Activated CD4-positive, CD25-positive, alpha-beta regulatory T cell (primary cell): Measurements from ENCODE around the gene ARHGEF7.

Experiments
- DNase-seq, 4 experiments: peaks; one replicate each; lab custom pipeline; 2025; lab: John Stamatoyannopoulos, UW

The ARHGEF7 gene

GRCh38 chr13:111201304-111201940 is 86.3 kb downstream of the ARHGEF7 start:
- no peak for DNase-seq

DNA sequence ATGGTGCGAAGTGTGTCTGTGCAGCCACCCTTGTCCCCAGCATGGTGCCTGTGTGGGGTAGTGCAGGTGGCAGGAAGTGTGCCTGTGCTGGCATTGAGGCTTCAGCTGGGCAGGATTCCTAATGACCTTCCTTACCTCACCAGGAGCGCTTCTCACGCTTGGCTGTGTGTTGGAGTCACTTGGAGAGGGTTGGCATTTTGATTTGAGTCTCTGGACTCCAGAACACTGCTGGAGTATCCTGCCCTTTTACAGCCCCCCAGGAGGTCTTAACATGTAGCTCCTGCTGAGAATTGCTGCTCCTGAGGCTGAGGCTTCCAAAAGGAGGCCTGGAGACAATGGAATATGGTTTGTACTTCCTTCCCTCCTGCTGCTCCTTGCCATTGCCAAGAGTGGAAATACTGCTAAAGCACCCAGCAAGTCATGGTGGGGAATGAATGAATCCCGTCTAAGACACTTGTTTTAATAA is 87.1 kb downstream of the ARHGEF7 start:
- no peak for DNase-seq

GRCh38 chr13:111202745-111203144 is 87.6 kb downstream of the ARHGEF7 start:
- no peak for DNase-seq

GRCh38 chr13:111203736-111204389 is 88.8 kb downstream of the ARHGEF7 start:
- no peak for DNase-seq

DNA sequence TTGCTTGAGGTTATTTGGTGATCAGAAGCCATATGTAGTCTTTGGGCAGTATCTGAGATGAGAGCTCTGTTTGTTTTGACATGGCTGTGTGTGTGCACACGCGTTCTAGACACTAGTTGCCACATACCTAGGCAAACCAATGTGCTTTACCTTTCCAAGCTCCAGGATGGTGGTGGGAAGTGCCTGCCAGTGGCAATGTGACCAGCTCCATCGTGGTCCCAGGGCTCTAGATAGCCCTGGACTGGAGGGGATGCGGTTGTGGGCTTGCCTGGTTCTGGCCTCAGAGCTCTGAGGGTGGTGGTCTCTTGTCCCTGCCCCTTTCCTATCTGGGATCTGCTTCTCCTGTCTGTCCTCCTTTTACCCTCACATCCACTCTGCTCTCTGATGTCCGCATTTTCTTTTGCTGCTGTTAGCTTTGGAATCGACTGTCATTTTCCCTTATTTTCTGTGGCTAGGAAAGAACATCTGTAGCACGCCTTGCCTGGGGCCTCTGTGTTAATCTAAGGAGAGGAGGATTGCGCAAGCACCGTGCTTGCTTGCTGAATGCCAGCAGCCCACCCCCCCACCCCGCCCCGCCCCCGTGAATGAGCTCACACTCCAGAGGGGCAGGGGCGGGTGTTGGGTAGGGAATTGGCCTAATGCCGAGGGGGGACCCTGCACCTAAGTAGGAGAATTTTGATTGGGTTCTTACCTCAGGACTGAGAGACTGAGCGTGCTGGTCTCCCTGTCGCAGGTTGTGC is 89.5 kb downstream of the ARHGEF7 start:
- no peak for DNase-seq

- no peak for DNase-seq
These were observed 91.0 kb downstream of the ARHGEF7 start for GRCh38 chr13:111206148-111206547.

DNA sequence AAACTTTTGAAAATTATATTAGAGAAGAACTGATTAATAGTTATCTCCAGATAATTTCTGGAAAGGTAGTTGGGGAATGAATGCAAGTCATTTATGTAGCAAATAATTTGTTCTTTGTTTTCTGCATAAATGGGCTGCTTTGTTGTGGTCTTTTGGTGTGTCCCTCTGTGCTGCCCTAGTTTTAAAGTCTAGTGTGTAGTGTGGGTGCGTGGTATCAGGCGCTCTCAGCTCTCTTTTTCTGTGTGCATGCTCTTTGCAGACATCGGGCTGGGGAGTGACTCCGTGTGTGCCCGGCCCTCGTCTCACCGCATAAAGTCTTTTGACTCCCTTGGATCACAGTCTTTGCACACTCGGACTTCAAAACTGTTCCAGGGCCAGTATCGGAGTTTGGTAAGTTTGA is 94.5 kb downstream of the ARHGEF7 start:
- no peak for DNase-seq

DNA sequence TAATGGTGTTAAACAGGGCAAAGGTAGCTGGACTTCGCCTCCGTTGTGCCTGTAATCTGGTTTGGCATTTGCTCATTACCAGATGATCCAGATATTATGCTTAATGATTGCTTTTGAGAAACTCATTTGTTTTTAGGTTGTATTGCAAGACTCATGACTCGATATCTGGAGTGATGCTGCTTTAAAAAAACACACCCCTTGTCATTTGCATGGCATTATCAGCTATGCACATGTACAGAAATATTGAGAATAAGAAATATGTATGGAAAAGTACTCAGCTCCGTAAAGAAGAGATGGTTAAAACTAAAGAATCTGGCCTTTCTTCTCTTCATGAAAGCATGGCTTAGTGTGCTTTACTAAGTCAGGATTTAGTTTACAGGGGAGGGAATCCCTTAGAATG is 95.0 kb downstream of the ARHGEF7 start:
- no peak for DNase-seq

- no peak for DNase-seq
These were observed 95.7 kb downstream of the ARHGEF7 start for GRCh38 chr13:111210544-111211469.

DNA sequence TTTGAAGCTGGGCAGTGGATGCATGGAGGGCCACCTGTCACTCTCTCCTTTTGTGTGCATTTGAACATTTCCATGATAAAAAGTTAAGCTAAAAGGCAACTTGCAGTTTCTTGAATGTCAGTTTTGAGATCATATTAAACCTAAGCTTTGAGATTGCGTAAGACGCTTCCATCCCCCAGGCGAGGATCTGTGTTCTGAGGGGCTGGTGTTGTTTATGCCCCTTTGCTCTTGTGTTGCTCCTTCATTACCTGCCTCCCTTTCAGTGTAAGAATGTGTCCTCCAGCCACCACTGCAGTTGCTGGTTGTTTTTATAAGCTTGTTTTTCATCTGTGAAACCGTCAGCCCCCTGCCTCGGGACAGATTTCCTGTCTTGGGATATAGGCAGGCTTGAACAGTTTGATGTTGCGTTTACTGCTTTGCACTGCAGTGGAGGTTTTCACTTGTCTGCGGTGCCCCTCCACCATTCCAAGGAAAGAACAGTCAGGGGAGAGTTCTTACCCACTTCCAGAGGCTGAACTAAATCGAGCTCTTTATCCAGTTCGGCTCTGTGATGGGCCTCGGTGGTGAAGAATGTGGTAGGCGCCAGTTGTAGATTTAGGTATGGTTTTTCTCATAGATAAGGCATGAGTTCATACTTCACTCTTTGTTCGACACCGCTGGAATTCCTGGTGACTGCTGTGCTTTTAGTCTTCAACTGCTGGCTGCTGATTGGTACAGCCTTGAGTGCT is 96.8 kb downstream of the ARHGEF7 start:
- no peak for DNase-seq

GRCh38 chr13:111212517-111212873 is 97.4 kb downstream of the ARHGEF7 start:
- DNase-seq, result no peak

- DNase-seq, result no peak
These were observed 99.0 kb downstream of the ARHGEF7 start for GRCh38 chr13:111213964-111214726.

DNA sequence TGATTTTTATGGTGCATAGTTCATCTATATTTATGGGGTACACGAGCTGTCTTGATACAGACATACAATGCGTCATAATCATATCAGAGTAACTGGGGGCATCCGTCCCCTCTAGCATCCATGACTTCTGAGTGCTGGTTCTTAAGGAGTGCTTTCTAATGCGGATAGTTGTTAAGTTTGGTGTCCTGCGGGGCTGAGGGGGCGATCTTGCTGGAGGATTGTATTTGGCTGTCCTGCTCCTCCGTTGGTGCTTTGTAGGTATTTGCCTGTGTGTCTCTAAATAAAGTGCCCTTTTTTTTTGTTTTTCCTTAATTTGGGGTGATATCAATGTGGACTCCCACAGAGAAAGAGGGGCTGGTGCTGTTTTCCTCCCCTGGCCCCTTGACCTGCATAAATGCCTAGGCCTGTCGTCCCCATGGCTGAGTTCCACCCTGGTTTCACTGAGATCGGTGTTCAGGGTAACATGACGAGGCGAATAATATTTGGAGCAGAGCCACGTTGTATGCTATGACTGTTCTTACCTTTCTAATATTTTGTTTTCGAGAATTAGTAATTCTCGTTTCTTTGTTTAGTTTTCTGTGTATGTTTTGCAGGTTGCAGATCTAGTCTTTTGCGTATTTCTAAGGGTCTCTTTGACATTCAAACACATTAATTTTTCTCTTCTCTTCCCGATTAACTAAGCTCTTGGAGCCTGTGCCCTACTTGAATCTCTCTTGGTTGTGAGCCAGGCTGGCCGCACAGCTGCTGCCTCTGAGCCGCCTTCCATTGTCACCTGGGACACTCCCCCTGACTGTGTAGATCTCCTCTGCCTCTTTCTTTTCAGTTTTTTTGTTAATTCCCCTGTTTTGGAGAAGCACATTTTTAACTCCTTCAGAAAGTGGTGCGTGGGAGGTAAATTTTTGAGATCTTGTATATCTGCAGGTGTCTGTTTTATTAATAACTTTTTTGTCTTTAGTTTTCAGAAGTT is 100.3 kb downstream of the ARHGEF7 start:
- DNase-seq, result no peak

- peak in 3 of 4 experiments; percentile 3 to 8 (median 5) for DNase-seq
These were observed 101.3 kb downstream of the ARHGEF7 start for GRCh38 chr13:111216166-111216960.

DNA sequence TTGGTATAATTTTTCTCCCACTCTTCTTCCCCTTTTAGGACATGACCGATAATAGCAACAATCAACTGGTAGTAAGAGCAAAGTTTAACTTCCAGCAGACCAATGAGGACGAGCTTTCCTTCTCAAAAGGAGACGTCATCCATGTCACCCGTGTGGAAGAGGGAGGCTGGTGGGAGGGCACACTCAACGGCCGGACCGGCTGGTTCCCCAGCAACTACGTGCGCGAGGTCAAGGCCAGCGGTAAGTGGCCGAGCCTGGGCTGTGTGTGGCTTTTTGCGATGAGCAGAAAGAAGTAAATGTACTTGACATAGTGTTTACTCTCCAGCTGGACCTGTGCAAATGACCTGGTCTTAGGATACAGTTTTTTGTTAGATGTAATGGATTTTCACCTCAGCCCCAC is 102.5 kb downstream of the ARHGEF7 start:
- no peak for DNase-seq

DNA sequence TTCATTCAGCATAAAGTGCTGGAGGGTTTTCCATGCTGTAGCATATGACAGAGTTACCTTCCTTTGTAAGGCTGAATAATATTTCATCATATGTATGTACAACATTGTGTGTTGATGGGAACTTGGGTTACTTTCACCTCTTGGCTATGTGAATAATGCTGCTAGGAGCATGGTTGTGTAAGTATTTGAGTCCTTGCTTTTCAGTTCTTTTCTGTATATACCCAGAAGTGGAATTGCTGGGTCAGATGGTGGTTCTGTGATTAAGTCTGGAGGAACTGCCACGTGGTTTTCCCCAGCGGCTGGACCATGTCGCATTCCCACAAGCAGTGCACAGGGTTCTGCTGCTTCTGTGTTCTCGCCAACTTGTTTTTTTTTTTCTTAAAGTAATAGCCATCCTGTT is 104.2 kb downstream of the ARHGEF7 start:
- DNase-seq, result no peak

GRCh38 chr13:111219950-111220349 is 104.8 kb downstream of the ARHGEF7 start:
- DNase-seq, result no peak

DNA sequence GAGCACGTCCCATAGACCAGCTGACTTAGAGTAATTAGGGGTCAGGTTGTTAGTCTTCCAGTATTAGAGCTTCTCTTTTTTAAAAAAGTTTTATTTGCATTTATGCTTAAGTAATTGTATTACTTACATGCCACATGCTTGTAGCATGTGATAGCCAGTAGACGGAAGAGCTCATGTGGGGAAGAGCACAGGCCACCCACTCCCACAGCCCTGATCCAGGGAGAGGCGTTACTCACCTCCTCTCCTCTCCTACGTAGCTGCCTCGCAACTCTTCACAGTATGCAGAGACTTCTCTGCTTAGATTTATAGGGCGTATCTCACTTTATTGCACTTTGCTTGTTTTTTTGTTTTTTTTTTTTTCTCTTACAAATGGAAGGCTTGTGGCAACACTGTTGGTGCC is 110.1 kb downstream of the ARHGEF7 start:
- DNase-seq, result no peak
